Measurements from ENCODE around the gene CCDC102A.

The CCDC102A gene

GRCh38 chr16:57477531-57478202, 58.7 kb downstream of the CCDC102A start:
- DNase-seq (ENCODE audit: low read depth), result no peak
- no peak overlapping the region for H3K4me3 ChIP-seq (replicated peaks; ENCODE audit: low read depth, low read length)
- no peak for TF ChIP-seq CTCF (IDR thresholded peaks at IDR 0.05; ENCODE audit: low read length, missing control alignments)

- TF ChIP-seq CTCF (IDR thresholded peaks at IDR 0.05; ENCODE audit: low read length, missing control alignments), result no peak
- no peak for DNase-seq (ENCODE audit: low read depth)
- no peak overlapping the region for H3K4me3 ChIP-seq (replicated peaks; ENCODE audit: low read depth, low read length)
These were observed 59.6 kb downstream of the CCDC102A start for GRCh38 chr16:57476546-57477410.

- peak; percentile 67 for TF ChIP-seq CTCF (IDR thresholded peaks at IDR 0.05; ENCODE audit: low read length, missing control alignments)
- peak; percentile 69 for DNase-seq (ENCODE audit: low read depth)
- H3K4me3 ChIP-seq (replicated peaks; ENCODE audit: low read depth, low read length), result no peak overlapping the region
These were observed 60.5 kb downstream of the CCDC102A start for GRCh38 chr16:57475711-57476339.

- no peak for TF ChIP-seq CTCF (IDR thresholded peaks at IDR 0.05; ENCODE audit: low read length, missing control alignments)
- H3K4me3 ChIP-seq (replicated peaks; ENCODE audit: low read depth, low read length), result no peak overlapping the region
These were observed 61.4 kb downstream of the CCDC102A start for GRCh38 chr16:57474671-57475661.

GRCh38 chr16:57473906-57474305, 62.5 kb downstream of the CCDC102A start:
- no peak overlapping the region for H3K4me3 ChIP-seq (replicated peaks; ENCODE audit: low read depth, low read length)
- no peak for TF ChIP-seq CTCF (IDR thresholded peaks at IDR 0.05; ENCODE audit: low read length, missing control alignments)
- DNase-seq (ENCODE audit: low read depth), result no peak

More at GRCh38 chr16:57474671-57475661, 61.4 kb downstream of the CCDC102A start:
- DNase-seq (ENCODE audit: low read depth), result no peak
